ENCODE results near the gene ARGLU1. TPM values are rescaled to one million over a fixed set of nuclear protein-coding genes. Genes with fewer than 3 reads are reported as not detected.

Gene ARGLU1
- total RNA-seq, 1 donor from 2014 or later: 112 TPM

DNA sequence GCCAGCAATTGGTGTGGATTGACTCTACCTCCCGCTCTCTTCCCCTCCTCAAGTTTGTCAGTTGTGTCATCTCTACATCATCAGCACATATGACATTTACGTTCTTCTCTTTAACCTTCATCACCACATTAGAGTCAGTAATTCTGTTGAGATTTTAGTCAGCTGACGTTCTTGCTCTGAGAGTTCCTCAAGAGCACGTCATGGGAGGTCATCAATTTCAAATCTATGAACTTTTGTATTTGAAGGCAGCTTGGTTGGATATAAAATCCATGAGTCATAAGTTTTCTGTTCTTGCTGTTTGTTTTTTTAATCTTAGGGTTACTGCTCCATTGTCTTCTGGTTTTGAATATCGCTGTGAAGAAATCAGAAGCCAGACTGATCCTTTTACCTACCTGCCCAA lies 21.8 kb upstream of the ARGLU1 start:
- H3K27ac Mint-ChIP-seq: no peak overlapping the region
- no peak for ATAC-seq (ENCODE audit: low read depth)
- CTCF ChIA-PET: no interaction called here
- TF ChIP-seq, protein P1, sequence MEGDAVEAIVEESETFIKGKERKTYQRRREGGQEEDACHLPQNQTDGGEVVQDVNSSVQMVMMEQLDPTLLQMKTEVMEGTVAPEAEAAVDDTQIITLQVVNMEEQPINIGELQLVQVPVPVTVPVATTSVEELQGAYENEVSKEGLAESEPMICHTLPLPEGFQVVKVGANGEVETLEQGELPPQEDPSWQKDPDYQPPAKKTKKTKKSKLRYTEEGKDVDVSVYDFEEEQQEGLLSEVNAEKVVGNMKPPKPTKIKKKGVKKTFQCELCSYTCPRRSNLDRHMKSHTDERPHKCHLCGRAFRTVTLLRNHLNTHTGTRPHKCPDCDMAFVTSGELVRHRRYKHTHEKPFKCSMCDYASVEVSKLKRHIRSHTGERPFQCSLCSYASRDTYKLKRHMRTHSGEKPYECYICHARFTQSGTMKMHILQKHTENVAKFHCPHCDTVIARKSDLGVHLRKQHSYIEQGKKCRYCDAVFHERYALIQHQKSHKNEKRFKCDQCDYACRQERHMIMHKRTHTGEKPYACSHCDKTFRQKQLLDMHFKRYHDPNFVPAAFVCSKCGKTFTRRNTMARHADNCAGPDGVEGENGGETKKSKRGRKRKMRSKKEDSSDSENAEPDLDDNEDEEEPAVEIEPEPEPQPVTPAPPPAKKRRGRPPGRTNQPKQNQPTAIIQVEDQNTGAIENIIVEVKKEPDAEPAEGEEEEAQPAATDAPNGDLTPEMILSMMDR (IDR thresholded peaks at IDR 0.05): no peak
- intact Hi-C loops (cut with micrococcal nuclease): no loop called here
- DNase-seq: no peak
- no peaks in the 10 kb centered on the region for H3K36me3 Mint-ChIP-seq (ENCODE audit: low read depth)
- POLR2A ChIA-PET: no interaction called here
- H3K9me3 Mint-ChIP-seq: peaks cover 18% of the 10 kb centered on the region
- no peak overlapping the region for H3K4me3 Mint-ChIP-seq
- H3K4me1 Mint-ChIP-seq: no peaks in the 10 kb centered on the region
- H3K27me3 Mint-ChIP-seq: peaks cover 1% of the 10 kb centered on the region

DNA sequence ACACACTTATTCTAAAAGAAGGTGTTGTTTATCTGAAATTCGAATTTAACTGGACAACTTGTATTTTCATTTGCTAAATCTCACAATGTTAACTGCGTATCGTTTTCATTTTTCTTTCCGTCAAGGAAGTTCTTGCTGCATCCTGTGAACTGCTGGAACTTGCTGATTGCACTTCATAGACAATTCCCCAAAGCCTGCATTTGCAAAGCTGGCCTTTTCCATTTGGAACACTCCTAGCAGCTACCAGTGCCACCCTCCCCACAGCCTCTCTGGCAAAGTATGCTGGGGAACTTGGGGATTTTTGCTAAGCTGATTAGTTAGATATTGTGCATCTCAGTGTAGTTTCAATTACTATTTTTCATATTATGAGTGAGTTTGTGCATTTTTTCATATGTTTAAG lies 20.4 kb upstream of the ARGLU1 start:
- ATAC-seq (ENCODE audit: low read depth) (no peak), DNase-seq (no peak)
- no peaks in the 10 kb centered on the region for H3K36me3 Mint-ChIP-seq (ENCODE audit: low read depth)
- peaks cover 1% of the 10 kb centered on the region for H3K27me3 Mint-ChIP-seq
- no peak overlapping the region for H3K4me3 Mint-ChIP-seq
- CTCF ChIA-PET: no interaction called here
- H3K4me1 Mint-ChIP-seq: no peaks in the 10 kb centered on the region
- TF ChIP-seq, protein P1 (IDR thresholded peaks at IDR 0.05): no peak
- intact Hi-C loops (cut with micrococcal nuclease): no loop called here
- peaks cover 23% of the 10 kb centered on the region for H3K9me3 Mint-ChIP-seq
- POLR2A ChIA-PET: no interaction called here
- no peak overlapping the region for H3K27ac Mint-ChIP-seq

DNA sequence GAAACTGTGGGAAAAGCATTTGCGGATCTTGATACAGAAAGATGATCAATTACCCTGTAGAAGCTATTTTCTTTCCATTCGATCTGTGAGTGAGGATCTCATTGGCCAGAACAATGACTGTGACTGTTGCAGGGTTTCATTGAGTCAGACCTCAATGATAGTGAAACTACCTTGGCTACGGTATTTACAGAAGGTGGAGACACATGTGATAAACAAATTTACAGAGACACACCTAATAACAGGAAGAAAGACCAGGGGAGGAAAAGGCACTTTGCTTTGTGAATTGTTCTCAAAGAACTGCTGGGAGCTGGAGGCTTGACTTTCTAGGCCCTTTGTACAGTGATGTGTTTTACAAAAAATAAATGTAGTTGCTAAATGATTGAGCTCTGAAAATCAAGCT lies 19.9 kb upstream of the ARGLU1 start:
- ATAC-seq (ENCODE audit: low read depth) (no peak), DNase-seq (no peak)
- H3K4me1 Mint-ChIP-seq: no peaks in the 10 kb centered on the region
- no peak overlapping the region for H3K4me3 Mint-ChIP-seq
- ChIA-PET POLR2A (no interaction called here), CTCF (interaction anchor here (0.8 kb wide), 1 partner anchor 11 kb away, joined by 3 read pairs; no protein-coding TSS in a partner anchor)
- no peak overlapping the region for H3K27ac Mint-ChIP-seq
- H3K27me3 Mint-ChIP-seq: peaks cover 3% of the 10 kb centered on the region
- no peaks in the 10 kb centered on the region for H3K36me3 Mint-ChIP-seq (ENCODE audit: low read depth)
- peaks cover 23% of the 10 kb centered on the region for H3K9me3 Mint-ChIP-seq
- TF ChIP-seq, protein P1 (IDR thresholded peaks at IDR 0.05): no peak
- intact Hi-C loops (cut with micrococcal nuclease): no loop called here

DNA sequence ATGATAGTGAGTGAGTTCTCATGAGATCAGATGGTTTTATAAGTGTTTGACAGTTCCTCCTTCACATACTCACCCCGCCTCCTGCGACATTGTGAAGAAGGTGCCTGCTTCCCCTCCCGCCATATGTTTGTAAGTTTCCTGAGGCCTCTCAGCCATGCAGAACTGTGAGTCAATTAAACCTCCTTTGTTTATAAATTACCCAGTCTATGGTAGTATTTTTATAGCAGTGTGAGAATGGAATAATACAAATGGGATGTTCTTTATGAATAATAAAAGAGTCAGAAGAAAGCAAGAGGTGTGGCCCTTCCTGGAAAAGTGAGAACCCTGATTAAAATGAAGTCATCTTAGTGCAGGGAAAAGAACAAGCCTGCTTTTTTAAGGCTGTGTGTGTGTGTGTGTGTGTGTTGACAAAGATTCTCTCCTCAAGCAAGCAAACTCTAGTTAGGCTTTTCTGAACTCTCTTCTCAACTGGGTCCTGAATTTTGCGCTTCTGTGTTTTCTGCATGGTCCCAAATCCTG lies 18.8 kb upstream of the ARGLU1 start:
- H3K4me3 Mint-ChIP-seq: no peak overlapping the region
- TF ChIP-seq, protein P1 (IDR thresholded peaks at IDR 0.05): no peak

DNA sequence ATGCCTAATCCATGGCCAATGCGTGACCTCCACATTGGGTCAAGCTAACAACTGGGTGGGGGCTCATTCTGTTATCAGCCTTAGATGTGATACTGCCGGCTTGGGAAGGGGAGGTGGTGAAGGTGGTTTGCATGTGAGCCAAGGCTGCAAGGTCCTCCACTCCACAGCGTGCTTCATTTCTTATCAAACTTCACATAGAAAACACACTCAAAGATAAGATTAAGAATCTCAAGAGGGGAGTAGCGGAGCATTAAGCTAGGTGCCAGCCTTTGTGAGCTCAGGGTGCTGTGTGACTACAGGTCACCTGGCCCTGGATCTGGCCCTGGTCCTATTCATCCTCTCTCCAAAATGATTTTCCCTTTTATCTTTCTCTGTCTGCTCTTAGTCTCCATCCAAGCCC lies 13.3 kb upstream of the ARGLU1 start:
- DNase-seq (no peak), ATAC-seq (ENCODE audit: low read depth) (no peak)
- no peaks in the 10 kb centered on the region for H3K4me1 Mint-ChIP-seq
- CTCF ChIA-PET: no interaction called here
- H3K27me3 Mint-ChIP-seq: peaks cover 3% of the 10 kb centered on the region
- H3K4me3 Mint-ChIP-seq: no peak overlapping the region
- POLR2A ChIA-PET: interaction anchor here (0.6 kb wide), 1 partner anchor 39 kb away, joined by 6 read pairs; no protein-coding TSS in a partner anchor
- H3K27ac Mint-ChIP-seq: no peak overlapping the region
- TF ChIP-seq, protein P1 (IDR thresholded peaks at IDR 0.05): no peak
- no peaks in the 10 kb centered on the region for H3K36me3 Mint-ChIP-seq (ENCODE audit: low read depth)
- intact Hi-C loops (cut with micrococcal nuclease): no loop called here
- H3K9me3 Mint-ChIP-seq: peaks cover 17% of the 10 kb centered on the region

More for the DNA sequence above, 18.8 kb upstream of the ARGLU1 start:
- H3K27ac Mint-ChIP-seq: no peak overlapping the region
- ATAC-seq (ENCODE audit: low read depth) (no peak), DNase-seq (no peak)
- H3K27me3 Mint-ChIP-seq: peaks cover 3% of the 10 kb centered on the region
- ChIA-PET CTCF (no interaction called here), POLR2A (no interaction called here)
- H3K9me3 Mint-ChIP-seq: peaks cover 23% of the 10 kb centered on the region
- intact Hi-C loops (cut with micrococcal nuclease): no loop called here
- no peaks in the 10 kb centered on the region for H3K4me1 Mint-ChIP-seq
- no peaks in the 10 kb centered on the region for H3K36me3 Mint-ChIP-seq (ENCODE audit: low read depth)

Measured in activated B cell treated with CpG ODN at 0.5 μM for 24 hours (primary cell).